ENCODE data around the gene PEDS1. TPM values are rescaled to one million over a fixed set of nuclear protein-coding genes. Genes with fewer than 3 reads are reported as not detected.

Gene PEDS1
- total RNA-seq, 1 donor from 2014 or later: 29.9 TPM

- Mint-ChIP-seq H3K27ac (peak overlapping the region; percentile 96), H3K27me3 (no peaks in the 10 kb centered on the region), H3K36me3 (no peaks in the 10 kb centered on the region), H3K4me1 (ENCODE audit: unreplicated experiment) (peaks cover 20% of the 10 kb centered on the region), H3K9me3 (no peaks in the 10 kb centered on the region), H3K4me3 (peak overlapping the region; percentile 96)
- TF ChIP-seq CTCF (conservative IDR thresholded peaks at IDR 0.05): peak; percentile 83
- DNase-seq (ENCODE audit: extremely low spot score, unreplicated experiment): peak; percentile 84
Measured at GRCh38 chr20:50191544-50192363, 38.2 kb upstream of the PEDS1 start.

GRCh38 chr20:50191065-50191543 is 37.6 kb upstream of the PEDS1 start:
- Mint-ChIP-seq H3K36me3 (no peaks in the 10 kb centered on the region), H3K27ac (no peak overlapping the region), H3K4me1 (ENCODE audit: unreplicated experiment) (peaks cover 24% of the 10 kb centered on the region), H3K4me3 (peak overlapping the region; percentile 74), H3K9me3 (no peaks in the 10 kb centered on the region), H3K27me3 (peaks cover 4% of the 10 kb centered on the region)
- no peak for DNase-seq (ENCODE audit: extremely low spot score, unreplicated experiment)
- no peak for TF ChIP-seq CTCF (conservative IDR thresholded peaks at IDR 0.05)

GRCh38 chr20:50190251-50191064 is 36.9 kb upstream of the PEDS1 start, which contains the start of gene CEBPB:
TSS of gene CEBPB (plus strand) at chr20:50190830. CDS start at chr20:50191034, 204 bp downstream.
- Mint-ChIP-seq H3K9me3 (no peaks in the 10 kb centered on the region), H3K36me3 (no peaks in the 10 kb centered on the region), H3K4me1 (ENCODE audit: unreplicated experiment) (peaks cover 19% of the 10 kb centered on the region), H3K27me3 (peaks cover 6% of the 10 kb centered on the region), H3K4me3 (peak within 1 kb of the TSS; percentile 88), H3K27ac (peak within 1 kb of the TSS; percentile 79)
- peak; percentile 97 for DNase-seq (ENCODE audit: extremely low spot score, unreplicated experiment)
- peak; percentile 92 for TF ChIP-seq CTCF (conservative IDR thresholded peaks at IDR 0.05)

DNA sequence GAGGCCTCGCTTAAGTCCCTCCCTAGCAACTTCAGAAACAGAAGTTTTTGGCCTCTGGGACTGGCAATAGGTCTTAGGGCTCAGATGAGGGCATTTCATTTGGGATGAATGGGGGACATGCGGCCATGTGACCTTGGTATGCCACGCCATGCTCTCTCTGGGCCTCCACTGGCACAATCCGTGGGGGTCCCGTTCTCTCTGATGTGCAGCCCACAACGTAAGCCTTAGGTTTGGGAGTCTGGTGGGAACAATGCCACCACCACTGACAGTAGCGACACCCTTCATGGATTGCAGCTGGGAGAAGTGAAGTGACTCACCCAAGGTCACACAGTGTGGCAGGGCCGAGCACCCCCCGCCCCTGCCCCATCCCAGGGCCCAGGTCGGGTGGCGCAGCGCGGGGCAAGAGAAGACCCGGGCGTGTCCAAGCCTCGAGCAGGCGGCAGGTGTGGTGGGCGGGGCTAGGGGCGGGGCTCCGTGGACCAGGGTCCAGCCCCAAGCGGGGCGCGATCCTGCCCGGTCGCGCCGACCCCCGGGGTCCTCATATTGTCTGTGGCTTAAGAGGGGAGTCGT is 36.2 kb upstream of the PEDS1 start:
- DNase-seq (ENCODE audit: extremely low spot score, unreplicated experiment): no peak
- peaks cover 6% of the 10 kb centered on the region for H3K27me3 Mint-ChIP-seq
- TF ChIP-seq CTCF (conservative IDR thresholded peaks at IDR 0.05): no peak
- peak overlapping the region; percentile 66 for H3K4me3 Mint-ChIP-seq
- H3K9me3 Mint-ChIP-seq: no peaks in the 10 kb centered on the region
- peak overlapping the region; percentile 79 for H3K27ac Mint-ChIP-seq
- peaks cover 12% of the 10 kb centered on the region for H3K4me1 Mint-ChIP-seq (ENCODE audit: unreplicated experiment)
- no peaks in the 10 kb centered on the region for H3K36me3 Mint-ChIP-seq

- DNase-seq (ENCODE audit: extremely low spot score, unreplicated experiment): no peak
- TF ChIP-seq CTCF (conservative IDR thresholded peaks at IDR 0.05): no peak
- no peaks in the 10 kb centered on the region for H3K36me3 Mint-ChIP-seq
- peak overlapping the region; percentile 79 for H3K27ac Mint-ChIP-seq
- peaks cover 6% of the 10 kb centered on the region for H3K27me3 Mint-ChIP-seq
- H3K4me1 Mint-ChIP-seq (ENCODE audit: unreplicated experiment): peaks cover 10% of the 10 kb centered on the region
- H3K9me3 Mint-ChIP-seq: no peaks in the 10 kb centered on the region
- H3K4me3 Mint-ChIP-seq: peak overlapping the region; percentile 66
Measured at GRCh38 chr20:50188879-50189680, 35.6 kb upstream of the PEDS1 start.

Measured in type B pancreatic cell (in vitro differentiated cells).